Activated naive CD4-positive, alpha-beta T cell (primary cell): ENCODE measurements around the gene TGFB2.

Experiments
- DNase-seq, 4 experiments: peaks; one replicate each; lab custom pipeline; 2025; lab: John Stamatoyannopoulos, UW

The TGFB2 gene

DNA sequence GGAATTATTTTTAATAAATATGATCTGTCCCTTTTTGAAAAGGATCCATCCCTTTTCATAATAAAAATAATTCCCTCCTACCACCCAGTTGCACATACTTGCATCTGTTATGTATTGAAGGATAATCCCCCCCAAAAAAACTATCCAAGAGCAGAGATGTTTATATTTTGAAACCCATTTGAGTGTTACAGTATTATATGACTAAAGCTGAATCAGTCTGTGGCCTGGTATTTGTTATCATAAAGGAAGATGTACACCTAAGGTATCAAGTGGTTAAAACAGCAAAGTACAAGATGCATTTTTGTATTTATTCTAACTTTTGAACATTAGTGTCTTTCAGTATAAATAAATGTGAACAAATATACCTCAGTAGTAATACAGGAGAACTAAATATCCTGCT is 12.7 kb upstream of the TGFB2 start:
- no peak for DNase-seq

DNA sequence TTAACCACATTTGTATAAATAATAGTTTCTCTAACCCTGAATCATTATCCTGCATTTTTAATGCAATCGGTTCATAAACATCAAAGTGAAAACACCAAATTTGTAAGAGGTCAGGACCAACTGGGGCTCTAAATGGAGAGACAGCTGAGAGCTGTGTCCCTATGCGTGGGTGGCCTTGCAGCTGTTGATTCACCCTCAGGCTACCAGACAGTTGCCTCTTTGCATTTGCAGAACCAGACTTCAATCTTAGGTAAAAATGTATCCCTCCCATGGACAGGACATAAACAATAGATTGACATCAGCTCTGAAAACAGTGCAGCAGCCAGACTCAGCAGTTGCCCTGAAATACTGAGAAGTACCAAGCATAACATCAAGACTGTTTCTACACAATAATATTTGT is 8.8 kb upstream of the TGFB2 start:
- no peak for DNase-seq

DNA sequence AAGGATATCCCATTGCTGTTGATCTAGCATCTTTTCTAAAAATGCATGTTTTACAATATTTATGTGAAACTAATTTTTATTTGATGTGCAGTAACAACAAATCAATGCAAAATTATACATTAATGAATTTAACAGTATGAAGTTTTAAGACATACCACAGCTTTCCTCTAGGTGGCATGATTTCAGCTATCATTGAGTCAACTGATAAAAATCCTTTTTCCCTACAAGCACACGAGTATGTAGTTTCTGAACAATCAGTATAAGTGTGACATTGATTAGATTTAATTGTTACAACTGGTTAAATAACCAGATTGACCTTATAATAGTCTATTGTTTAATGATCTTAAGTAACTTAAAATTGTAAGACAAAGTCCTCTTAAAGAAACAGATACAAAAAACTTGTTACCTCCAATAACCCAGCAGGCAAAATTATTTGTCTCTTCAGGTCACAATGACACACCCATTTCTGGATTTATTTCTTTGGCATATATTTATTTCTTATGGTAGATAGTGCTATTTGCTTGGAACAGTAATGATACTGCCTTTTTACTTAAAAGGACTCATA is 5.8 kb upstream of the TGFB2 start:
- no peak for DNase-seq

DNA sequence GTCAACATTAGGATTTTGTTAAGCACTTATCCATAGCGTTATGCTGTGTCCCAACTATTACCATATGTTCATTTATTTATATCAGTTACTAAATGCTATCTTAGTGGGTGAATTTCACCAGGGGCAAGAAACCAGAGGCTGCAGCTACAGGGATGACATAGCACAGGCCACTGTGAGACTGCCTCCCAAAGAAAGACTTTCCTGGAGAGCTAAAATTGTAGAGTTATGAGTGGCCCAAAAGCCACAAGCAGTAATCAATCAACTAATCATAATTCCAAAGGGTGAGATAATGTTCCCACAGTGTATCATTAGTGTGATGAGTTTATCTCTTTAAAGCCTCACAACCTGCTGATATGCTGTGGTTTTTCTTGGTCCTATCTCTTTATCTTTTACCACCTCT is 3.8 kb upstream of the TGFB2 start:
- no peak for DNase-seq

DNA sequence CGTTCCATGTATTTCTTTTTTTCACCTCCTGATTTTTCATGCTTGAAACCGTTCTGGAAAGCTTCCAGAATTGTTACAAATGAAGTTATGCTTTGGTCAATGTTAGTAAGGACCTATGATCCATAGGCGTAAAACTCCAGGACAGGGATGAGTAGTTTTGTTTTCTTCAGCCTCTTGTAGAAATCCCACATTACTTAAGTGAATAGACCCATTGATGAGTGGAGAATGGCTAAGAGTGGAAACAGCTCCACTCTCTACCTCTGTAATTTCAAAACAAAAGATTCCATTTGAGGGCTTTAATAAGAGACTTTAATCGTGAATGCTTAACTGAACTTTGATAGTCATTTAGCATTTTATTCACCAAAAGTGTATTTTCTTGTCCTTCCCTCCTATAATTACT is 3.0 kb upstream of the TGFB2 start:
- no peak for DNase-seq

DNA sequence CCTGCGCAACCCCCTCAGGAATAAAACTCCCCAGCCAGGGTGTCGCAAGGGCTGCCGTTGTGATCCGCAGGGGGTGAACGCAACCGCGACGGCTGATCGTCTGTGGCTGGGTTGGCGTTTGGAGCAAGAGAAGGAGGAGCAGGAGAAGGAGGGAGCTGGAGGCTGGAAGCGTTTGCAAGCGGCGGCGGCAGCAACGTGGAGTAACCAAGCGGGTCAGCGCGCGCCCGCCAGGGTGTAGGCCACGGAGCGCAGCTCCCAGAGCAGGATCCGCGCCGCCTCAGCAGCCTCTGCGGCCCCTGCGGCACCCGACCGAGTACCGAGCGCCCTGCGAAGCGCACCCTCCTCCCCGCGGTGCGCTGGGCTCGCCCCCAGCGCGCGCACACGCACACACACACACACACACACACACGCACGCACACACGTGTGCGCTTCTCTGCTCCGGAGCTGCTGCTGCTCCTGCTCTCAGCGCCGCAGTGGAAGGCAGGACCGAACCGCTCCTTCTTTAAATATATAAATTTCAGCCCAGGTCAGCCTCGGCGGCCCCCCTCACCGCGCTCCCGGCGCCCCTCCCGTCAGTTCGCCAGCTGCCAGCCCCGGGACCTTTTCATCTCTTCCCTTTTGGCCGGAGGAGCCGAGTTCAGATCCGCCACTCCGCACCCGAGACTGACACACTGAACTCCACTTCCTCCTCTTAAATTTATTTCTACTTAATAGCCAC is 696 bp downstream of the TGFB2 start:
- DNase-seq = no peak

DNA sequence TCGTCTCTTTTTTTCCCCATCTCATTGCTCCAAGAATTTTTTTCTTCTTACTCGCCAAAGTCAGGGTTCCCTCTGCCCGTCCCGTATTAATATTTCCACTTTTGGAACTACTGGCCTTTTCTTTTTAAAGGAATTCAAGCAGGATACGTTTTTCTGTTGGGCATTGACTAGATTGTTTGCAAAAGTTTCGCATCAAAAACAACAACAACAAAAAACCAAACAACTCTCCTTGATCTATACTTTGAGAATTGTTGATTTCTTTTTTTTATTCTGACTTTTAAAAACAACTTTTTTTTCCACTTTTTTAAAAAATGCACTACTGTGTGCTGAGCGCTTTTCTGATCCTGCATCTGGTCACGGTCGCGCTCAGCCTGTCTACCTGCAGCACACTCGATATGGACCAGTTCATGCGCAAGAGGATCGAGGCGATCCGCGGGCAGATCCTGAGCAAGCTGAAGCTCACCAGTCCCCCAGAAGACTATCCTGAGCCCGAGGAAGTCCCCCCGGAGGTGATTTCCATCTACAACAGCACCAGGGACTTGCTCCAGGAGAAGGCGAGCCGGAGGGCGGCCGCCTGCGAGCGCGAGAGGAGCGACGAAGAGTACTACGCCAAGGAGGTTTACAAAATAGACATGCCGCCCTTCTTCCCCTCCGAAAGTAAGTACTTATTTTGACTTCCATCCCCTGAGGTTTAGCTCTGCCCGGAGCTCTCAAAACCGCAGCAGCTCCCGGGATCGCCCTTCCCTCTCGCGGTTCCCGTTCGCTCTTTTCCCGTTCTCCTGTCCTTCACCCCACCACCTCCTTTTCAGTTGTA is 1.5 kb downstream of the TGFB2 start:
- no peak for DNase-seq

DNA sequence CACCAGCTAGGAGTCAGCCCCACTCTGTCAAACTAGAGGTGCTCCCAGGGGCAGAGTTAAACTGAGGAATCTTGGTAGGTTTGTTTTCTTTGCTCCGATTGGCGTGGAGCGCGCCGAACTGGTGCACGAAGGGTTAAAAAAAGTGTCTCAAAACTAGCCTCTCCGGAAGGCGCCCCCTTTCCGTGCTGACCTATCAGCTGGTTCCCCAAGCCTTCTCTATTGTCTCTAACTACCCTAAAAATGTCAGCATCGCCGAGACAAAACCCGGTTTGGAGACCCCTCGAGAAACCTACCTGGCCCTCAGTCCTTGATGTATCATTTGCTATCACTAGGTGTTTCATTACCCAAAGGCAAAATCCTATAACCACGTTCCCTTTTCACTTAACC is 2.2 kb downstream of the TGFB2 start:
- no peak for DNase-seq

DNA sequence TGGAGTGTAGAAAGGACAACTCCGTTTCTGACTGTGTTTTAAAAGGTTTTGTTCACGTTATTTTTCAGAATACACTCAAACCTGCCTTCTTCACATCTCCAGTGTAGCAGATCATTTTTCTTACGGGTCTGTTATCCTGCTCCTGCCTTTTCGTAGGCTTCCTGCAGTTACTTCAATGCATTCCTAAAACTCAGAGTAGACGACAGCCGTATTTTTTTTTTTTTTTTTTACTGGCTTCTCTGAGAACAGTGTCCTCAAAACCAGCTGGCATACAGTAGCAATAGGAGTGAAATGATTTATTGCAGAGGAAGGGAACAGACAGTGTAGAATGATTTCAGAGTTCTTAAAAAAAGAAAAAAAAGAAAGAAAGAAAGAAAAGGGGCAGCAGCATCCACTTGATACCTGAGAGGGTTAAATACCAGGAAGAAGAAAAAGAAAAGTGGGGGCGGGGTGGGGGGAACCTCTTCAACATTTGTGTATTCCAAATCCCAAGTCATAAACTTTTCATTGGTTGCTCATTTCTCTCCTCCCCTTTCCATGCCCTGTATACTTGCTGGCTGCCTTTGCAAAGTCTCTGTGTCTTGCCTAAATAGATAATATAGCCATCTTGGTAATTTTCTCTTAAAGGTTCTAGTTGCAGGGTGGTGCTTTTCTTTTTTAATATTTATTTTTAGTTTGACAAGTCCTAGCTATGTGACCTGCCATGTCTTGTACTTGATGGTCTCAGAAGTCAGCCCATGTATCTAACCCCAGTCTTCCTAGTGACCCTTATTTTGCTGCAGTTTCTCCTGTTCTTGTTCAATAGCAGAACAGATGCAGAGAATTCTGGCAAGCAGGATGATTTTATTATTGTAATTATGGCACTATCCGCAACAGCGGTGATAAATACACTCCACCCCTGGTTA is 2.8 kb downstream of the TGFB2 start:
- no peak for DNase-seq

DNA sequence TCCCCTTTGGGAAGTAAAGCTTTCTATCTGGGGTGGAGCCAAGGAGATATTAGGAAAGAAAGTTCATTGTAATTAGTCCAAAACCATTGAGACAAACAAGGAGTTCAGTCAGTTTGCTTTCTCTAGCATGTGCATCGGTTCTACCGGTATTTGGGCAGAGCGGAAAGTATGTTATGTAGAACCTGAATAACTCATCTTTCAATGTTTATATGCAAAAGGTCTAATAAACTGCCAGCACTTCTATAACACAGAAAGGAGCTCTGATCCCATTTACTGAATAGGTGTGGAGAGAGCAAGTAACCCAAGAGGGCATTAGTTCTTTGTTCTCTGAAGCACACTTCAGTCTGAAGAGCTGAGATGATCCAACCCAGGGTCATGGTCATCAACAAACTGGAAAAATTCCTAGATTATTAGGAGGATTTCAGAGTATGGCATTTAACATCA is 3.5 kb downstream of the TGFB2 start:
- no peak for DNase-seq

DNA sequence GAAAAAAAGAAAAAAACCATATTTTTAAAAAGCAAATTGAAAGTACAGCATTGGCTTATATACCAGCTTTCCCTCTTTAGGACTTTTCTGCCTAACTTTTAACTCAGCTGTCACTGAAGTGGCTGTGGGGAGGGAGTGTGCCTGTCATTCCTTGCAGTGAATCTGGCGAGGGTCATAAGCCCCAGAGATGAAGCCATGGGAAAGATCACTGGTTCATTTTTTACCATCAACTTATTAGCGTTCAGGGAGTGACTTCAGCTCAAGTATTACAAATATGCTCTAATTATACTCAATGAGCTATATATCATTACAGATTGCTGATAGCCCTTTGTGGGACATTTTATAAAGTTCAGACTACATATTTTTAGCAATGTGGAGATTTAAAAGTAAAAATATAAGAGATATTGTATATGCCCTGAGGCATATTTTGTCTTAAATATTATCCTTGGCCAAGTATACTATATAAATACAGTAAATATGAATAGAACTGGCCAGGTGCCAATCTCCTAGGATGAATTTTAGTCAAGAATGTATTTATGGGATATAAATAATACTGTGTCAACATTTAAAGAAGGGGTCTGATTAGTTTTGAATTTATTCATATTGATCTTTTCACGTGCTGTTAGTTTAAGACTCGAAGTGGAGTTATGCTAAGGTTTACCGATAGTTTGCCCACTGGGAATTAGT is 4.4 kb downstream of the TGFB2 start:
- DNase-seq = no peak

DNA sequence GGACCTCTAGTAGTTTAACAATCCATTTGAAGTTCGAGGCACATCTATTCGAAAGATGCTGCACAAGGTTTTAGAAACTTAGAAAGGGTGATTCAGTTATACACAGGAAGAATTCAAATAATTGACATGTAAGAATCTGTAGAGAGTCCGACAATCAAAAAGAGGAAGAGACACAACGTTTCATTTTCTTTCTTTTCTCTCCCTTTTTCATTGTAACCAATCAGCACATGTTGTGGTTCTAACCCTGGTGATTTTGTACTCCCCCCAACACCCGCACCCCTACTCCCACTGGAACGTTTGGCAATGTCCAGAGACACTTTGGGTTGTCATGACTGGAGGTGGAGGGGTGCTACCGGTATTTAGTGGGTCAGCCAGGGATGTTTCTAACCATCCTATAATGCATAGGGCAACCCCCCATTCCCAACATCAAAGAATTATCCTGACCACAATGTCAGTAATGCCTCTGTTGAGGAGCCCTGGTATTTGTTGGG is 4.9 kb downstream of the TGFB2 start:
- no peak for DNase-seq

DNA sequence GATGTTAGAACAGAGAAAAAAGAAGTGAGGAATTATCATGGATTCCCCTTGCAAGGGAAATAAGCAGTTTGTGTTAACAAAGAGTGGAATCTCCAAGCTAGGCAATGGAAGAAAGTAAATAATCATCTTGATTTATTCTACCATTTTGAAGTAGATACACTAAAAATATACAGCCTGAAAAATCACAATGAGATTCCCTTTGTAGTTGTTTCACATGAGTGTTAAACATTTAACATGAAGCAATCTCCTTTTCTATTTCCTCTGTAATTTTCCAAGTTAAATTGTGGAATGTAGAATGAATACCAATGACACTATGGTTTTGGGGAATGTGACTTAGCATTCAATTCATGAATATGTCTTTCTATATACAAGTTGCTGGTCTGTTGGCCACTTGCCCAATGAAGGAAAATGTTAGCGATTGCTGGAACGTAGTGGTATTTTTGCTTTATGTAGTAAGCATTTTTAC is 5.7 kb downstream of the TGFB2 start:
- no peak for DNase-seq

DNA sequence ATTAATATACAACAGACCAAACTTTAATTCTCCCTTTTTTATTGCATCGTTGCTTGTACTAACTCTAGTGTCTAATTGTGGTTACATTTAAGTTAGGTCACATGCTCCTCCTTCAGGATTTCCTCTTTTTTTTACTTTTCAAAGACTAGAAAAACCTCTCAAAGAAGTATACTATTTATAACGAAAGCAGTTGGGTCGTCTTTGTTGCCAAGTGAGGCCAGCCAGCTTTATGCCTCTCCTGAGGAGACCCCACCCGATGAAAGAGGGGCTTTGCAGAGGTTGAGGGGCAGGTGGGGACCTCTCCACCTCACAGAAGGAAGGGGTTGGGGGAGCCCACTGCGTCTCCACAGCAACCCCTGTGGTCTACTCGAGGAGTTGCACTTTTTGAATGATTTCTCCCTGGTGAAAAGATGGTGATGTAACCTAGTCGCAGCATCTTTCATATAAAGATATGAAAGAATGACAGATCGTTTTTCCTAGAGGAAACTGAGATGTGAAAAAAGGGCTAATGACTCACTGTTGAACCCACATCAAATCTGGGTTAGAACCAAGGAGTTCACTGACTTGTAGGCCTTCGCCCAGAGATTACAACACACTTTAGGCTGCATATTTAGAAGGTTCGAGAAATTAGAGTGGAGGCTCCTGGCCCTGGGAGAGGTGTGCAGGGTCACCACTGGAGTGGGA is 6.4 kb downstream of the TGFB2 start:
- DNase-seq = no peak

DNA sequence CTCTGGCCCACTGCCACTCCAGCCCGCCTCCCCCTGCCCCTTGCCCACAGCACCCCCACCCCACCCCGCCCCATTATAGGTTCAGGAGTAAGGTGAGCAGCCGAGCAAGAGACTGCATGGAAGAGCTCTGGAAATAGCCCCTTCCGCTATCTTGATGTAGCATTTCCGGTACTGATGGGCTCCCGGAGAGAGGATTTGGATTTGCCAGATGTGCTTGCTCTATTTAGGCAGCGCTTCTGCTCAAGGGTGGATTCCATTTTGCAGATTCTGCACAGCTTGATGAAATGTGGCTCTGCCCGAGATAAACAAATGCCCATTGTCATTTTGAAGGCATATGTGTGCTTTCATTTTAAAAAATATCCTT is 6.9 kb downstream of the TGFB2 start:
- no peak for DNase-seq

DNA sequence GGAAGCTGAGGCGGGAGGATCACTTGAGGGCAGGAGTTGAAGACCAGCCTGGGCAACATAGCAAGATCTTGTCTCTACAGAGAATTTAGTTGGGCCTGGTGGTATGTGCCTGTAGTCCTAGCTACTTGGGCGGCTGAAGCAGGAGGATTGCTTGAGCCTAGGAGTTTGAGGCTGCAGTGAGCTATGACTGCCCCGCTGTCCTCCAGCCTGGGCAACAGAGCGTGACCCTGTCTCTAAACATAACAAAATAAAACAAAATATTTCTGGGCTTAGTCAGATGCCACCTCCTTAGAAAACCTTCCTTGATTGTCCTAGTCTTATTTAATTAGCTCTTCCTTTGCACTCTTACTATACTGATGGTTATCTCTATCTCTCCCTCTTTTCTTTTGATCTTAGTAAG is 8.5 kb downstream of the TGFB2 start:
- DNase-seq = no peak

DNA sequence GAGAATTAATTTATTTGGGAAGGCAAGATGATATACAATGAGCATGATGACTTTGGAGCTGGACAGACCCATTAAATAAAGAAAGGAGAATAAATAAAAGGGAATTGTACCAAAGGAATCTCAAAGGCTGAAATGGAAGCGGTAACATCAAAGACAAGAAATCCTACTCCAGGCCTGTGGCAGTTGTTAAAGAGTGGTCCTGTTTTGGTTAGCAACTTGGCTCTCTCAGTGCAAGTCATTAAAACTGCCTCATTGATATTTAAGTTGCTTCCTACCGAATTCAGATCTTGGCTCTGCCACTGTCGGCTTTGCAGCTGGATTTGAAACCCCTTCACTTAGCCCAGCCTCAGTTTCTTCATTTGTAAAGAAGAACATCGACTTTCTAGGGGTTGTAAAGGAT is 10.1 kb downstream of the TGFB2 start:
- DNase-seq = no peak

DNA sequence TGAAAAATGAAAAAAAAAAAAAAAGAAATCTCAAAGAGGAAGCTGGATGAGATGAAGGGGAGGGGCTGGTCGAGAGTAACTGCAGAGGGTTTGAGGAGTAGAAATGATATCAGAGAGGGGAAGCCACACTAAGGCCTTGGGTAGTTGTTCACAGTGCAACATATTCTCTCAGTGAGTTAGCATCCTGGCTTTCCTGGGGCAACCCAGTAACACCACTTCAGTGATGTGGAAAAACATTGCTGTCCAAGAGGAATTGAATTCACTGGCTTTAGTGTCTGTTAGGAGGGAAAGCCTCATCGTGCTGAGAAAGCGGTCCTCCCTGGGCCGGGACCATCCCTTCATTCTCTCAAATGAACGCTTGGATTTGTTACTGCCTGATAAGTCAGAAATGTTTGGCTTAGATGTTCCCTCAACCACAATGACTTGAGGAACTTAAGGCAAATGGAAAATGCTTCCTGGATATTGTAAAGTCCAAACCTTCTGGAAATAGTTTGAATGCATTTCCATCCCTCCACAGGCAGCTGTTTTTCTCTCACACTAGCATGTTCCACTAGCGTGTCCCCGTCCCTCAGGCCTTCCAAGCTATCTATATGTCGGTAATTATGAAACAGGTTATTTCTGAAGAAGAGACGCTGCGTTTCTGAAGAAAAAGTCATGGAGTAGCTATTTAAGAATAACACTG is 12.2 kb downstream of the TGFB2 start:
- DNase-seq = no peak

DNA sequence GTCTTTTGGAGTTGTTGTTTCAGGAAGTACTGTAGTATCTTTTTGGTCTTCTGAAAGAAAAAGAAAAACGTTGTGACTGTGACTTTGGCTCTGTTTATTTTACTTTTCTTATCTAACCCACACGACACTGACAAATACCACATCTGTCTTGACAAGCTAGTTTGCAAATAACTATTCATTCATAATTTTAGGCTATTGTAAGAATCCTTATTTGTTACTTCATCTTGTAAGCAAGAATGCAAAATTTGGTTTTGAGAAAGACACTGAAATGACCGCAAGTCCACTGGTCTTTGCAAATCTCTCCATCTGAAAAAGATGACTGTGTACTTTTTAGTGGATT is 12.7 kb downstream of the TGFB2 start:
- DNase-seq = no peak

DNA sequence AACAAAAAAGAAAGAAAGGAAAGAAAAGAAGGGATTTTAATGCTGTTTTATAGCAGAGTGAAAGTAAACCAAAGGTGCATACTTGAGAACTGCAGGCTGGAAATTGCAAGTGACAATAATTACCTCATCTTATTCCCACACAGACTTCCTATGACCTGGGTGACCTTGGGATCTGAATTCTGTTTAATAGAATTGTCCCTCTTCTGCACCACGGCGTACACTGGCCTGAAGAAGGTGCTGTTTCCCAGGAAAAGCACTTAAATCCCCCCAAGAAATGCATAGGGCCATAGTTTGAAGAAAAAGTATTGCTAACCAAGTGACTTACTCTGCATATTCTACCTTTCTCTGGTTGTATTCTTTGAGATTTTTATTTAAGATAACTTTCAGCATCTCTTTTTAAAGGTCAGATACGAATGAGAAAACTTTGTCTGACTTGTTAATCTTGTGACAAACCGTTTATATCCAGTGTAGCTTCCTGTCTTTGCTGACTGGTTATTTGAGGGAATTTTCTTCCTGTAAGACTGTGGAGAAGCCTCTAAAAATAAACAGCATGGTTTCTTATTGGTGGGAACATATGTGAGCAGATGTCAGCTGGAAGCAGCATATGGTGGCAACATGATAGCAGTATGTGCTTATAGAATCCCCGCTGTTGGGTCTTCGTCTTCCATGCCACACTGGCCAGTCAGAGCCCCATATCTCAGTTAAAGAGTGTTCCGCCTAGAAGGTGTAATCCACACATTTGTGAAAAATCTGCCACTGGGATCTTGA is 16.3 kb downstream of the TGFB2 start:
- no peak for DNase-seq
